Kasumi-1 (cell line): ENCODE results near the gene TNIK.

ENCODE experiments used
- DNase-seq, 2 experiments: peaks; one replicate each; lab custom pipeline; 2025; lab: John Stamatoyannopoulos, UW

TNIK gene

DNA sequence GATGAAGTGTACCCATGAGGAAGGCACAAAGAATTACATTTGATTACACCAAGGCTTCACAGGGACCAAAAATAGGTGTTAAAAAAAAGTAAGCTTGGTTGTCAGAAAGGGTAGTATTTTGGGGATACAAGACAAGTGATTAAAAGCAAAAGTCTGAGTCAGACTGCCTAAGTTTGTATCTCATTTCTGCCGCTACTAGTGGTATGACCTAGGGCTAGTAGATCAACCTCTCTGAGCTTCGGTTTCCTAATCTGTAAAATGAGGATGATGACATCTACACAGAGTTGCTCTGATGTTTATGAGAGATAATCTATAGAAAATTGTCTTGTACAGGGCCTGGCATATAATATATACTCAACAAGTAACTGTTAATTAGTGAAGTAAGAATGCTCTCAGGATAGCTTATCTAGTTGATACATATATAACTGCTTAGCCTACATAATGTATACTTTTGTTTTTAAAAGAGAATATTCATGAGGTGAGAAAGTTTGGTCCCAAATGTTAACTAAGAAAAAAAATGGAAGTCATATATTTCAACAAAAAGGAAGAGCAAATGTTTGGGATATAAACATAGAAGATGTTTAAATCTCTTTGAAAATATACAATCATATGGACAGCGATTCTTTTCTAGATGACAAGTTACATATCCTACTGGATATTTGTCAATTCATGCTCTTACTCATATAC is 270.7 kb downstream of the TNIK start:
- no peak for DNase-seq

DNA sequence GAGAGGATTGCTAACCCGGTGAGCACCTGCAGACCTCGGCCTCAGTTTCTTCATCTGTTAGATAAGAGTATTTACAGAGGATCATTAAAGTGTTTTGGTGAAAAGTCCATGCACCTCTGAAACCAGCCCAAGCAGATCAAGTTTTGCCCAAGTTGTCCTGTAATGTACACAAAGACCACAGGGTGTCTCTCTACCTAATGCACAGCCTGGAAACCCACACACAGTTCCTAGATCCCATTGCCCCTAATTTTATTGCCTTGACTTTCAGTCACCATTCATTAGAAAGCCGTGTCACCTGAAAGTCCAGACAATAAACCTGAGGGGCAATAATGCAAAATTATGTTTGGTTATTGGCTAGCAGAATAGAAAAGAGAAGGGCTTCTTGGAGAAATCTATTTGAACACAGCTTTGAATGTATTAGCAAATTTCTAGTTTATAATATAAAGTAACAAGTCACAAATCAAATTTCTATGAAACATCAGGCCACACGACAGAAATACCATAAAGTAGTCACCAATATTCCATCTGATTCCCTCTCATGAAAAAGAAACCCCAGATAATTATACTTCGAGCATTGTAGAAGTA is 272.4 kb downstream of the TNIK start:
- DNase-seq, result peak; percentile 75 to 82

DNA sequence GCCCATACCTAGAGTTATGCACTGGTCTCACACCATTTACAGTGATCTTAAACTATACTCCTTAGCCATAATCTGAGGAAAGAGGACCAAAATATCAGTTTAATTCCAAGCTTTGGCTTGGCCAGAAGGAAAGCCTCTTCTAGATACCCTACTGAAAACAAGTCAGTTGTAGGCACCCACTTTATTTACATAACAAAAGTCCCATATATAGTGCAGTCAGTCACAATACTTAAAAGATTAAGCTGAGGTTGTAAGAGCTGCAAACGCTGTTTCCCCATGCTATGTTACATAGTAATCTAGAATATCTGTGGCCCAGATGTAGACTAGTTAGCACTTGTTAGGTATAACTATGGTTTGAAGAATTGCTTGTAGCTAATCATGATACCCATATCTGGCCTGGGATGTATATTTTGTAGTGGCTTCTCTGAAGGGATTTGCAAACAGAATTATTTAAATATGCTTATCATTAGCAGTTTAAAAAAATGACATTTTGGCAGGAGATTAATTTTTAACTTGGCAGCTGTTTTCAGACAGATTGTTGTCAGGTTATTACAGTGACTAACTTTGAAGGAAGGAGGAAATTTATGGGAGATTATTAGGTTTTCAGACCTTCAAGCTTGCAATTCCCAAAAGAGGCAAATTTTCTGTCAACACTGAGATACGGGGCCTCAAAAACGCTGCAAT is 273.2 kb downstream of the TNIK start:
- no peak for DNase-seq

DNA sequence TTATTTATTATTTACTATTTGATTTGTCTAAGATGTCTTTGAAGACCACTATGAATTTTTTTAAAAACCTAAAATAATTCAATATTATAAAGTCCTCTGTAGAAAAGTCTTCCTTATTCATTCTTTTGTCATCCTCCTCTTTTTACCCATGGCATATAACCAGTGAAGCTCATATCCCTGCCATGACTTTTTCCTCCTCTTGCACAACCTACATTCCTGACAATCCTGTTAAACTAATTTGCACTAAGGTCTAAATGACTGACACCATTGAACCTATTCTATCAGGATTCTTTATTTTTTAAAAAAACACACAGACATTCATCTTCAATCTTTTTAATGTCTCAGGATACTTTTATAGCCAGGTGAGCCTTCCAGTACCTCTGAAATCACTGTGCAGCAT is 273.8 kb downstream of the TNIK start:
- DNase-seq, result no peak

DNA sequence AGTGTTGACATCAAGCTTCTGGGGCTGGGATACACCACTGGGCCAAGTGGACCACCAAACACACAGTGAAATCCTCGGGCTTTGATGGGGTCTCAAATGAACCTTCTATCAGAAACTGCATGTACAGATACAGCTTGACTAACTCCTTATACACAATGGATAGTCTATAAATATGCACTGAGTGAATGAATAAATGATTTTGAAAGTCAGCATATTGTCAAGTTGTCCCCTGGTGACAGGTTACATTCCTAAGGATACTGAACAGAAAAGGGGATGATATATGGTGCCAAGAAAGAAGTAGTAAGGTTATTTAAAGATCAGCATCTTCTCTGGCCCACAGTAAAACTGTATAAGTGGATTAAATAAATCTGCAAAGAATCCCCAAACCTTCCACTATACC is 274.2 kb downstream of the TNIK start:
- no peak for DNase-seq

DNA sequence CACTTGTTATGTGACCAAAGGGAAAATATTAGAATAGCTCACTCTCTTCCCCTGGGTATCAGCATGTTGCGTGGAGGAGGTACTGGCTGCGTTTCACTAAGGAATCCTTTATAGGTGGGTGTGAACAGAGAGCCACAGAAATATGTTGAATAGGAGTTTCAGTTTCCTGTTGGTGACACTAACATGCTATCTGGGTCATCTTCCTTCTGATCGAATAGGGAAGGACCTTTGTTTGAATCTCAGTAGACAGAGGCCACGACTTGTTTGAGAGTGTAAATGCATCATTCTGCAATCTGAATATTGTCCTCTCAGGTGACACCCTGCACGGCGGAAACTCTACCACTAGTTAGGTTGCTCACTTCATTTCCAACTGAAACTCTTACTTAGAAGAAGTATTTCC is 275.8 kb downstream of the TNIK start:
- DNase-seq, result no peak

DNA sequence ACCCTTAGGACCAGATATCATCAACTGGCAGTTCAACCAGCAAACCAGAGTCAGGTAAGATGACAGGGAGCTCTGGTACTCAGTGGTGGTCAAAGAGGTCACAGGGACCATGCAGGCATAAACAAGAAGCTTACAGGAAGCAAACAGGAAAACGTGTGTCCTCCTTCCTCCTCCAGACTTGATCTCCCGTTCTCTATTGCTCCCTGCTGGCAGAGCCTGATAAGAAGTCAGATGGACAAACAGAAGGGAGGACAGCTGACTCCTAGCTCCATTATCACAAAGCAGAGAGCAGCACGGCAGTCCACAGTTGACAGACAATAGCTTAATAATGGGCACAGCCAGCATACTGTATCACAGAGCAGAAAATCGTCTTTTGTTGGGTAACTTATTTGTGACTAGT is 277.2 kb downstream of the TNIK start:
- peak; percentile 20 to 28 for DNase-seq

DNA sequence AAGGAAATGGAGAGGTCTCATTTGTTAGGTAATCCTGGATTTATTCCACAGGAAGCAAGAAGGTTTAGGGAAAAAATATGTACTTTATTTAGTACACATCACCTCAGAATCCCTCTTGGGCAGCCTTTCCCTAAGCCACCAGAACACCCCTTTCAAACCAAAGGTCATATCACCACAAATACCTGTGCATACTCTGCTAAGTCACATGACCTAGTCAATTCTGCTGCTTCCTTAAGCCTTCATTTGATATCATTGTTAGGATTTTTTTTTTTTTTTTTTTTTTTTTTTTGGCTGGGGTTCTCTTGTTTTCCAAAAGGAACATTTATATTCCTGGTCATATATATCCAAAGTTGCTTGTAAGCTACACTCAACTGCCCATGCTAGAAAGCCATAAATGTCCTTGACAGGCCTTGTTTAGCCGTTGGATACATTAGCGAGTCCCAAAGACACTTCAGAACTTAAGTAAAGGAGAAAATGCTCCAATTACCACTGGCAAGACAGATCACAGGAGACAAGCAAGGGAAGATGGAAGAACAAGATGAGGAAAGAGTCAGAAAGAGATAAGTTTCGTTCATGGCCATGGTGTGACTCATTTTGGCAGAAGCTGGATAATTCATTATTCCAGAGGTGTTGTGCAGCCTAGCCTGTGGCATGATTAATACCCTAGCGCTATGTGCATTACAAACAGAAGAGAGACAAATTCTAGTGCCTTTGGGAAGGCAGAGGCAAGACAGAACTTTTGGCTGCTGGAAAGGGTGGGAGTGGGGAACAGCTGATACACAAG is 278.1 kb downstream of the TNIK start:
- DNase-seq, result no peak

DNA sequence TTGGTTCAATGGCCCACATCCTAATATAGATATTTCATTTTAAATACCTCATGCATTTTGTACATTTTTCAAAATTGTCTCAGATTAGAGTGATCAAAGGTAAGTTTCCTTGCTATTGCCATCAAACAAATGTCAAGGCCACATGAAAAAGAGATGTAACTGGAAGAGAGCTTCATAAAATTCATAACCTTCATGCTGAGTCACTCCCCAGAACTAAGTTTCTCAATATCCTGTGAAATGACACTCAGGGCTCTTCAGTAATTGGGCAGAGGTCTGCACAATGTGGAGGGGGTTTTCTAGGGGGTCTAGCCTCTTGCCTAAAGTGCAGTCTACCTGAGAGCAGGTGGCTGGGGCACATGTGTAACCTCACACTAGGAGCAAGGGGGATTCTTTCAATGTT is 281.5 kb downstream of the TNIK start:
- peak; percentile 7 to 11 for DNase-seq

DNA sequence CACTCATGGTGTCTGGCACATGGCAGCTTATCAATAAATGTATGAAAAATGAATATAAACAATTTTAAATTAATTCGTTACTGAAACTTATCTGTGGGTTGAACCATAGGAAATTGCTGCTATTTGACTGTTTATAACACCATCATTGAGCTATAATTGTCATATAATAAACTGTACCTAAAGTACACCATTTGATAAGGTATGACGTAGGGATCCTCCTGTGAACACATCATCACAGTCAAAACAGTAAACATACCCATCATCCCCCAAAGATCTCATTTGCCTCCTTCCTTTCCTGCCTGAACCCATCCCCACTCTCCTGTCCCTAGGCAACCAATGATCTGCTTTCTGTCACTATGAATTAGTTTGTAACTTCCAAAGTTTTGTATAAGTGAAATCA is 282.7 kb downstream of the TNIK start:
- DNase-seq, result no peak

DNA sequence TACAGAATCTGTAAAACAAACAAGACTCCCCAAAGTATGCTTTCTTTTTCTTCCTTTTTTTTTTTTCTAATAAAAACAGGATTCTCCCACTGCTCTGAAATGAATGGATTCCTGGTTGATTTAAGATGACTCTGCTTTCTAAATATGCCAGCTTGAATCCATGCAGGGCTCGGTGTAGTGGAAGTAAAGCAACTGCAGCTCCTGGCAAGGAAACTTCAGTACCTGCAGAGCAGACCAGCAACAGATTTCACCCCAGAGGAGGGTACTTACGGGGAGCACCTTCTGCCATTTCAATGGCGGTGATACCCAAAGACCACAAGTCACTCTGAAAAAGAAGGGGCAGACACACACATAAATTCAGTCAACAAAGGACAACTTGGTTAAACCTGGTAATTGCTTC is 283.1 kb downstream of the TNIK start:
- DNase-seq, result no peak

DNA sequence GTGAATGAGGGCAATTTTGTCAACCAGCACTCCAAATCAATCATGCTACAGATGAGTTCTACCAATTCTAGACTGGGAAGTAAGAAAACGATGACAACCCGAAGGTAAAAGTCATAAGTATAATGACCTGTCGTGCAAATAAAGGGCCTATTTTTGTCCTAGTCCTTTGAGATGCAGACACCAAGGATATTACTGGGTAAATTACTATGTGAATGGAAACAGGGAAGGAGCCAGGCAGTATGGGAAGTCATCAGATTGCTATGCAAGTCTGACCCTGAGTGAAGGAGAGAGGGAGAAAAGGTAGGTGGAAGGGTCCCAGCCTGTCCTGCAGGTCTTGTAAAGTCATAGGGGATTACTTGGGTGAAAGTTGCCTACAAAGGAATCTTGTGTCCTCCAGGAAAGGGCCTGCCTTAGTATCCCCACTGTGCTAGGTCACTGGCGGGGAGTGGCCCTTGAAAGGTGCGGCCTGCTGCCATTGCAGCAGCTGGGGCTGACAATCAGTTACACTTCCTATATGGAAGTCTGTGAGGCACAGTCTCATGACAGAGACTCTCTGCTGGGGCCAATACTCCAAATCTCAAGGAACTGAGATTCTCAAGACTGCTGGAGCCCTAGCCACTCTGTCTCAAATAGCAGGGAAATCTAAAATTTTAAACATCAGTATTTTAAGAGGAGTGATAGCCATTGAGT is 283.8 kb downstream of the TNIK start:
- DNase-seq, result no peak

DNA sequence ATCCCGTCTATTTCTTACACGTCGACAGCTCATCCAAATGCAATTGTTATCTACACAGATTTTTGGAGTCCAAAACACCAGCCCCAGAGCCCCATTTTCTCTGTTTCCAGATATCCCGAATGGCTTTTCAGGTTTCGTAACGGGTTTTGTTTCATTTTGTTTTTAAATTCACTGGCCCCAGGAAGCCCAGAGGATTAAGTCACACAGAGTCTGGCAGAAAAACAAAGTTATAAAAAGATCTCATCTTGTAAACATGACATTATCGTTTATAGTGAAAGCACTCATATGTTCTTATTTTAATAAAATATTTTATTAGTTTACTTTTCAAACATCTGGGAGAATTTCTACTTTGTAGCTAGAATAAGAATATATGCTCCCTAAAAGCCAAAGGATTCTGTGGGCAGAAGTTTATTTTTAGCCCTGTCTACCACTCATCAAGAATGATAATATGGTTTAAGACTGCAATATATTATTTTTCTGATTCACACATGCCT is 284.4 kb downstream of the TNIK start:
- no peak for DNase-seq

DNA sequence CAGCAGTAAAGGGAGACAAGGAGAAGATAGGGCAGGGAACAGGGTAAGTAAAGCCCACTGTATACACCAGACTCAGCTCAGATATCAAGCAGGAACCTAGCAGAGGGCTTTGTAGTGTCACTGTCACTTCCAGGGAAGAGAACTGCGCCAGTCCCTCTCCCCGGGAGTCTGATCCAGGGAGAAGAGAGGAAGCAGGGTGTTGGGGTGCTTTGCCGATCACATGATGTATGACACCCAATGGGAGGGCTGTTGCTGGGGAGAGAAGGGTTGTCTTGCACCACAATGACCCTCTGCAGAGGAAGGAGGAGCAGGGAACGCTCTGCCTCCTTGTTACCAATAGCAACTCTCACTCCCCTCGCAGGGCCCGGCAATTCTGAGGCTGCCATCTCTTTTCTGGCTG is 286.5 kb downstream of the TNIK start:
- DNase-seq, result peak; percentile 85 to 89

DNA sequence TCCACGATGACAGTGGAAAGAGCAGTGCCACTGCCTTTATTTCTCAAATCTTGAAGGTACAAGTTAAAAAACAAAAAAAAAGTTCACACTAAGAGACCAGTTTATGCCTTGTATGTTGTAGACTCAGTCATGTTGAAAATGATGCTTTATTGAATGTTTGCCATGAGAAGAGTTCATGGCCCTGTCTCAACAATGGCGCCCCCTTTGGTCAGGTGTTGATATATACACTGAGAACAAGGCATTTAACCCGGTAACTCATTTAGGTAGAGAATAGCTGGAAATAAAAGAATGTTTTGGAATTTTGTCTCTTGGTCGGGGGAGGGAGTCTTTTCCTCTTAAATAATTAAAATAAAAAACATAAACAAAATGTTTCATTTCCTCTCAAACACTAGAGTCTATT is 288.1 kb downstream of the TNIK start:
- DNase-seq, result no peak

DNA sequence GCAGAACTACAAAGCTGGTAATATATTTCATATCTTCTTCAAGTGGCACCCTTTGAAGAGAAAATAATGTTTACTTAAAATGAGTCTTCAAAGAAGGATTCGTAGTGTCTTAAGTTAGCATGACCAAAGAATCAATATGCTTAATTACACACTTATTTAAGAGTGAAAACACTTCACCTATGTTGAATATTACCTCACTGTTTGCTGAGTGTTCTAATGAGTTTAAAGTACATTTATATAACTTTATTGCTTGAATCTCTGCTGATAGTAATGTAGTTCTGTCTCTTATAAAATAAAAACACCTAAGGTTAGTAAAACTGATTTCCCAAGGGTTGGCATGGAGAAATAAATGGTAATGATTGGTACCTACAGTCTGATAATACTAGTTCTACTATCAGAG is 290.3 kb downstream of the TNIK start:
- no peak for DNase-seq

DNA sequence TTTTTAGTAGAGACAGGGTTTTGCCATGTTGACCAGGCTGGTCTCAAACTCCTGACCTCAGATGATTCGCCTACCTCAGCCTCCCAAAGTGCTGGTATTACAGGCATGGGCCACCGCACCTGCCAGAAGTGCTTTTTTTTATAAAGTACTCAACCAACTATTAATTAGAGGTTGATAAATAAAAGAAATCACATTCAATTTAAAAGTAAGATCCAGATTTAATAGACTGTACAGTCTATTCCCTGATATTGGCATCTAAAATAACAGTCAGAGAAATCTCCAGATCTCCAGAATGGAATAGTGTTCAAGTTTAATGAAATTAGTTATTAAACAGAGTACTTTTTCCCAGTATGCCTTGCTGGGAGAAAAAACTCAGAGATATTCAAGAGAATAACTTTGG is 290.8 kb downstream of the TNIK start:
- no peak for DNase-seq

DNA sequence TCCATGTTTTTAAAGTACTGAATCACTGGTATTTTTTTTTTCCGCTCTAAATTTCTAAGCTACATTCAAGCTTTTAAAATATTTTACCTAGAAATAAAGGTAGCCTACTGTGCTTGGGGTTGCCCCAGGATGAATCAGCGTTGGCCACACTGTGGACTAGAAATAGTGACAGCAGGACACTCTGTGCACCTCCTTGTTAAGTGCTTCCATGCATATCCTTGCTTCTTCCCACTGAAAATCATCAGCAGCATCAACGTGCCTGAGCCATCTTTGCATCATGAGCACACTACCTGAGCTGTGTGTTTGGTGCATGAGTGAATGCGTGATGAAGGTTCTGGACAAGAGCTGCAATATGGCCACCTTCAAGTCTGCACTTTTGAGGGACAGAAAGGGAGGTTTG is 291.7 kb downstream of the TNIK start:
- no peak for DNase-seq

DNA sequence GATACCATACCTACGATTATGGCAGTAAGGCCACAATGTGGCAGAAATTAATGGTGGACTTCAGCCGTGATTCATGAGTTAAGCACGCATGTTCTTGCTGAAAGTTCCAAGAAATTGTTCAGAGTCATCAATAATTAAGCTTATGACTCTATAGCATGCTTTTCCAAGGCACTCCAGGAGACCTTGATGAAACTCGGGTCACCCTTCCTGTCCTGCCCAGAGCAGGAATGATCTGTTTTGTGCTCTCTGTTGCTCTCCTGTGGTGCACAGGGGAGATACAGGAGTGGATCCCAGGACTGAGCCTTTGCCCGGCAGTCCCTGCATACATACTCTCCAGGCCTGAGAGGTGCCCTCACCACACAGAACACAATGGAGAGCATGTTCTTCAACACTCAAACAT is 292.1 kb downstream of the TNIK start:
- peak; percentile 2 to 30 for DNase-seq

DNA sequence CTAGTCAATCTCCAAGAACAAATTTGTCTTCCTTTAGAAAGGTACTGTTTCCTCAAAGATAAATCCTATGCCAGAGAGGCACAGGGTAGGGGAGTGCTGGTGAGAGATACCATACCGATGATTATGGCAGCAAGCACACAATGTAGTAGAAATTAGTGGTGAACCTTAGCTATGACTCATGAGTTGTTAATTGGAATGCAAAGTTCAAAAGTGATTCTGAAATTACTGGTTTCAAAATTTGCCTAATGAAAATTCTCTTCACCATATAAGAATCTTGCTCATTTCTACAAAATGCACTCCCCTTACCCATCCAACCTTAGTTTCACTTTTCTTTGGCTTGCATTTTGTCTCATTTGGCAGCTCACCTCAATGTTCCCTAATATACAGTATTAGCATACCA is 294.2 kb downstream of the TNIK start:
- no peak for DNase-seq

DNA sequence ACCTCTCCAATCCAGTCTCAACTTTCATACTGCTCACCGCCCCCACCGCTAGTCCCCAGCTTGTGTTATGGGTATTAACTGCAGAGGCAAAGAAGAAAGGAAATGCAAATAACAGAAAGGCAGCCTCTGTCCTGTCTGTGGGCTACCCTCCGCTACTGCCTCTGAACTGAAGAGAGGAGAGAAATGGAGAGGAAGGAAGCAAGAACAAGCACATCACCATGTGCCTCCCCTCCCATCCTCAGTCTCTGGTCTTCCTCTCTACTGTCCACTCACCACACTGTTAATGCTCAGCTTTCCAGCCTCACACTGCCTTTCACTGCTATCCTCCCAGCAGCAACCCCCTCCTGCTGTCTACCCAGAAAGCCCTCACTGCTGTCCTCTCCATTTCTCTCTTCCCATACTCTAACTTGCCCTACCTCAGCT is 294.7 kb downstream of the TNIK start:
- peak; percentile 8 to 22 for DNase-seq

DNA sequence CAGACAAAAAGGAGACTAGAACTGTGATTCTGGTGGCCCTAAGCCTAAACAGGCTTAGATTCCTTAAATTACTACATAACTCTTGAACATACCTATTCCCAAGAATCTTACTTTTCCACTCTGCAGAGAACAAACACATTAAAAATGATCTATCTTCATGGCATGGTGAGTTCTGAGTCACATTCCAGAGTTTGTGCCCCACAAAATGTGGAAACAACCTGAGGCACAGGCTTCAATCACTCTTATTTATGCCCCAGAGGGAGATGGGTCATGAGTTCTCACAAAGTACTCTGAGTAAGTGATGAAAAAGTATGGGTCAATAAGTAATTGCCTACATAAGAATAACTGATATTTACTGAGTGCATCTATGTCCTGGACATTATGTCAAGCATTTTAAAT is 296.1 kb downstream of the TNIK start:
- DNase-seq, result no peak
